K562 (cell line): ENCODE measurements around the gene CIART. TPM values are rescaled to one million over a fixed set of nuclear protein-coding genes. Genes with fewer than 3 reads are reported as not detected.

Experiments
- ATF4 ChIP-seq: fragments of 450-650 bp; formaldehyde crosslinking; IDR thresholded peaks from 2 replicates; pipeline ENCODE4 v1.4.0; 2022; ENCODE audit warnings: mild to moderate bottlenecking, moderate library complexity
- CHAMP1 ChIP-seq: fragments of 450-650 bp; IDR thresholded peaks from 2 replicates; pipeline ENCODE4 v1.6.1; 2016; ENCODE audit warnings: mild to moderate bottlenecking
- CTBP1 ChIP-seq: fragments of 450-650 bp; IDR thresholded peaks from 2 replicates; pipeline ENCODE4 v1.6.1; 2016; ENCODE audit warnings: borderline replicate concordance
- DNMT1 ChIP-seq: fragments of 450-650 bp; IDR thresholded peaks from 2 replicates; pipeline ENCODE4 v1.6.1; 2016; ENCODE audit warnings: antibody characterized with exemption, mild to moderate bottlenecking
- ELF2 ChIP-seq: fragments of 250-450 bp; sonication (Bioruptor Pico); IDR thresholded peaks from 2 replicates; pipeline ENCODE4 v1.5.0; 2021; ENCODE audit warnings: mild to moderate bottlenecking
- ID3 ChIP-seq, 2 experiments: fragments of 250-450 bp in 1 of 2; fragments of 450-650 bp in 1 of 2; sonication (Bioruptor Pico) in 1 of 2; IDR thresholded peaks; 2 replicates each; pipeline versions ENCODE4 v1.6.1 to v1.8.0; 2016 to 2021; ENCODE audit warnings: mild to moderate bottlenecking in 2 of 2, moderate library complexity in 2 of 2, missing compliant biosample characterization in 1 of 2, missing genetic modification characterization in 1 of 2
- ILF3 ChIP-seq: fragments of 450-650 bp; IDR thresholded peaks from 2 replicates; pipeline ENCODE4 v1.6.1; 2018; ENCODE audit warnings: antibody characterized with exemption, mild to moderate bottlenecking, moderate library complexity, borderline replicate concordance
- KDM4B ChIP-seq, 2 experiments: fragments of 450-650 bp in 1 of 2; sonication (generic) in 1 of 2; IDR thresholded peaks; 2 replicates each; pipeline ENCODE4 v1.6.1; 2016 to 2017; ENCODE audit warnings: borderline replicate concordance in 2 of 2, antibody characterized with exemption in 1 of 2, low read depth in 1 of 2, mild to moderate bottlenecking in 1 of 2
- MEF2A ChIP-seq: IDR thresholded peaks from 2 replicates; pipeline ENCODE4 v1.6.1; 2011; ENCODE audit warnings: low read depth, mild to moderate bottlenecking, low read length, moderate library complexity; ENCODE audit not compliant: control insufficient read depth
- MTA3 ChIP-seq: fragments of 450-650 bp; formaldehyde crosslinking; IDR thresholded peaks from 2 replicates; pipeline ENCODE4 v1.6.1; 2017; ENCODE audit warnings: mild to moderate bottlenecking, borderline replicate concordance
- MTF1 ChIP-seq: fragments of 250-450 bp; sonication (Bioruptor Pico); IDR thresholded peaks from 2 replicates; pipeline ENCODE4 v1.9.0; 2021; ENCODE audit warnings: moderate library complexity, mild to moderate bottlenecking, inconsistent platforms, borderline replicate concordance
- MXI1 ChIP-seq: IDR thresholded peaks from 2 replicates; pipeline ENCODE4 v1.6.1; 2011; ENCODE audit warnings: low read depth, mild to moderate bottlenecking, improper control_type of control experiment, low read length
- MYNN ChIP-seq, 2 experiments: sonication (generic); formaldehyde crosslinking in 1 of 2; IDR thresholded peaks; 2 replicates each; pipeline versions ENCODE4 v1.5.0 to v1.6.1; 2016 to 2020; ENCODE audit warnings: antibody characterized with exemption in 1 of 2, missing genetic modification reagents in 1 of 2
- PYGO2 ChIP-seq: fragments of 450-650 bp; IDR thresholded peaks from 2 replicates; pipeline ENCODE4 v1.6.1; 2016; ENCODE audit warnings: mild to moderate bottlenecking, missing genetic modification characterization, moderate library complexity, missing compliant biosample characterization
- SNAPC5 ChIP-seq: fragments of 250-450 bp; sonication (Bioruptor Pico); IDR thresholded peaks from 2 replicates; pipeline ENCODE4 v1.8.0; 2021; ENCODE audit warnings: moderate library complexity, mild to moderate bottlenecking, inconsistent platforms
- SRSF3 ChIP-seq: fragments of 200-400 bp; formaldehyde crosslinking; IDR thresholded peaks from 2 replicates; pipeline ENCODE4 v1.6.1; 2016; ENCODE audit warnings: mild to moderate bottlenecking, low read length, moderate library complexity; ENCODE audit not compliant: insufficient read depth
- U2AF2 ChIP-seq: fragments of 200-400 bp; formaldehyde crosslinking; optimal IDR thresholded peaks from 2 replicates; pipeline ENCODE3; 2017; ENCODE audit warnings: low read depth, mild to moderate bottlenecking, low read length
- ZNF280A ChIP-seq: fragments of 450-650 bp; IDR thresholded peaks from 2 replicates; pipeline ENCODE4 v1.6.1; 2018; ENCODE audit warnings: mild to moderate bottlenecking, low read depth; ENCODE audit not compliant: partially characterized antibody
- ZNF449 ChIP-seq: fragments of 250-450 bp; sonication (Bioruptor Pico); IDR thresholded peaks from 2 replicates; pipeline ENCODE4 v1.8.0; 2022; ENCODE audit warnings: moderate library complexity, mild to moderate bottlenecking, inconsistent platforms
- polyA plus RNA-seq, 8 experiments: library from polyadenylated mRNA; depleted of rRNA in 4 of 8; stranded (reverse) in 5 of 8; unstranded in 3 of 8; fragments of >200 nt; fragmentation: Nextera tagmentation in 2 of 8; fragmentation: Illumina TruSeq in 1 of 8; extraction: Ambion mirVana in 2 of 8; extraction: Trizol in 1 of 8; gene quantifications; 2 replicates each; pipeline versions ENCODE4 v1.2.1 to v1.2.3, GENCODE V29; 2011 to 2014; ENCODE audit warnings: inconsistent platforms in 1 of 8, missing spikeins in 1 of 8
- total RNA-seq, 7 experiments: library from RNA; depleted of rRNA in 6 of 7; stranded (reverse); fragments of >200 nt in 6 of 7; fragmentation: Illumina TruSeq in 2 of 7; extraction: Trizol in 2 of 7; gene quantifications; 2 replicates each; pipeline versions ENCODE4 v1.2.1 to v1.2.3, GENCODE V29; 2011 to 2021; ENCODE audit warnings: low replicate concordance in 1 of 7

Gene CIART
- total and polyA plus RNA-seq, 9 of the 15 experiments (the other 6 are each of a cell fraction or from before 2014, with no cell fraction given), result 0.07 to 0.35 (median 0.19) TPM; not detected in 2

GRCh38 chr1:150235852-150236613 is 46.3 kb upstream of the CIART start, which contains the start of gene ANP32E (continued):
- TF ChIP-seq ILF3 (no peak), CHAMP1 (no peak), ZNF280A (no peak), ATF4 (CRISPR knock-in tag) (no peak; the same call in 1 of the 2 replicates), MEF2A (no peak), MTA3 (peak; percentile 98), SNAPC5 (no peak), DNMT1 (no peak), PYGO2 (no peak), ELF2 (no peak), ZNF449 (CRISPR knock-in tag) (no peak), MYNN (IDR thresholded peaks at IDR 0.05) (peak; percentile 94), MYNN (CRISPR knock-in tag; IDR thresholded peaks at IDR 0.05) (no peak), ID3 (CRISPR knock-in tag; IDR thresholded peaks at IDR 0.05) (no peak), ID3 (tag; IDR thresholded peaks at IDR 0.05) (peak; percentile 20; the same call in 1 of the 2 replicates), SRSF3 (no peak), KDM4B (IDR thresholded peaks at IDR 0.05; ENCODE audit: borderline replicate concordance in 2 of 2, low read depth in 1 of 2) (0 out of 4 replicates have a peak, but pooled peaks of 1 of the 2 experiments have one; percentile 56), U2AF2 (no peak), MTF1 (CRISPR knock-in tag) (no peak), MXI1 (no peak), CTBP1 (peak; percentile 88)
